SK-N-MC (cell line): ENCODE measurements around the gene RIBC1.

Experiments used
- EZH2 ChIP-seq: fragments of 200-600 bp; sonication (generic); IDR thresholded peaks from one replicate; pipeline ENCODE4 v1.6.1; 2017; ENCODE audit warnings: antibody characterized with exemption
- POLR2AphosphoS5 ChIP-seq: IDR thresholded peaks from 2 replicates; pipeline ENCODE4 v1.6.1; 2012; ENCODE audit warnings: mild to moderate bottlenecking, low read depth, low read length, borderline replicate concordance

GRCh38 chrX:53479301-53479700, 56.6 kb downstream of the RIBC1 start:
- TF ChIP-seq EZH2 = no peak
- no peak for TF ChIP-seq POLR2AphosphoS5
